OCI-LY1 (cell line): Measurements from ENCODE around the gene TFDP2.

Experiments used
- EZH2 ChIP-seq: fragments of 200-600 bp; sonication (generic), shearing (Covaris generic); IDR thresholded peaks from 2 replicates; pipeline ENCODE4 v1.8.0; 2017; ENCODE audit warnings: borderline replicate concordance, mixed run types, mild to moderate bottlenecking, antibody characterized with exemption, low read length, moderate library complexity, mixed read lengths
- TF ChIP-seq, protein P1 (sequence below): fragments of 200-600 bp; sonication (generic), shearing (Covaris generic); IDR thresholded peaks from 2 replicates; pipeline ENCODE4 v1.5.1; 2017; ENCODE audit warnings: mild to moderate bottlenecking, antibody characterized with exemption, low read length, moderate library complexity, mixed read lengths

DNA sequence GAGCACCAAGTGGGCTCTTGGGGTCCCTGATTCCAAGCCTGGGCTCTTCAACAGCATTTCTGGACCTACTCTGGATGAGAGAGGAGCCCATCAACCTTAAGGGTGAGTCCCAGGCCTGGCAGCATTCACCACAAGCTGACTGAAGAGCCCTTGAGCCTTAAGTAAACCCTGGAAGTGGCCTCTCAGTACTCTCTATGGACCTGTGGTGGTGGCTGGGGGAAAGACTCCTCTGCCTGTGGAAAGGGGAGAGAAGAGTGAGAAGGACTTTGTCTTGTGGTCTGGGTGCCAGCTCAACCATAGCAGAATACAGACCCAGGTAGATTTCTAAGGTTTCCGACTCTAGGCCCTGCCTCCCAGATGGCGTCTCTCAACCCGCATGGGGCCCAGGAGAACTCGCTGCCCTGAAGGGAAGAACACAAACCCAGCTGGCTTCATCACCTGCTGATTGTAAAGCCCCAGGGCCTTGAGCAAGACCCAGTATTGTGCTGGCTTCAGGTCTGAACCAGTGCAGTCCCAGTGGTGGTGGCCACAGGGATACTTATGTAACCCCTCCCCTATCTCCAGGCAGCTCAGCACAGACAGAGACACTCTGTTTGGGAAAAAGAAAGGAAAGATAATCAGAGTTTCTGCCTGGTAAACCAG lies 71.4 kb downstream of the TFDP2 start:
- TF ChIP-seq, protein P1, sequence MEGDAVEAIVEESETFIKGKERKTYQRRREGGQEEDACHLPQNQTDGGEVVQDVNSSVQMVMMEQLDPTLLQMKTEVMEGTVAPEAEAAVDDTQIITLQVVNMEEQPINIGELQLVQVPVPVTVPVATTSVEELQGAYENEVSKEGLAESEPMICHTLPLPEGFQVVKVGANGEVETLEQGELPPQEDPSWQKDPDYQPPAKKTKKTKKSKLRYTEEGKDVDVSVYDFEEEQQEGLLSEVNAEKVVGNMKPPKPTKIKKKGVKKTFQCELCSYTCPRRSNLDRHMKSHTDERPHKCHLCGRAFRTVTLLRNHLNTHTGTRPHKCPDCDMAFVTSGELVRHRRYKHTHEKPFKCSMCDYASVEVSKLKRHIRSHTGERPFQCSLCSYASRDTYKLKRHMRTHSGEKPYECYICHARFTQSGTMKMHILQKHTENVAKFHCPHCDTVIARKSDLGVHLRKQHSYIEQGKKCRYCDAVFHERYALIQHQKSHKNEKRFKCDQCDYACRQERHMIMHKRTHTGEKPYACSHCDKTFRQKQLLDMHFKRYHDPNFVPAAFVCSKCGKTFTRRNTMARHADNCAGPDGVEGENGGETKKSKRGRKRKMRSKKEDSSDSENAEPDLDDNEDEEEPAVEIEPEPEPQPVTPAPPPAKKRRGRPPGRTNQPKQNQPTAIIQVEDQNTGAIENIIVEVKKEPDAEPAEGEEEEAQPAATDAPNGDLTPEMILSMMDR = no peak
- TF ChIP-seq EZH2 = no peak
